ENCODE data around the gene RND3.

- TF ChIP-seq CTCF (conservative IDR thresholded peaks at IDR 0.05) (no peak), ZFX (IDR thresholded peaks at IDR 0.05) (no peak)
Observed at GRCh38 chr2:150466741-150467620, 20.5 kb downstream of the RND3 start.
